ENCODE measurements around the gene MED22.

MED22 gene

GRCh38 chr9:133342570-133342969 lies 5.4 kb downstream of the MED22 start:
- TF ChIP-seq, protein P1, sequence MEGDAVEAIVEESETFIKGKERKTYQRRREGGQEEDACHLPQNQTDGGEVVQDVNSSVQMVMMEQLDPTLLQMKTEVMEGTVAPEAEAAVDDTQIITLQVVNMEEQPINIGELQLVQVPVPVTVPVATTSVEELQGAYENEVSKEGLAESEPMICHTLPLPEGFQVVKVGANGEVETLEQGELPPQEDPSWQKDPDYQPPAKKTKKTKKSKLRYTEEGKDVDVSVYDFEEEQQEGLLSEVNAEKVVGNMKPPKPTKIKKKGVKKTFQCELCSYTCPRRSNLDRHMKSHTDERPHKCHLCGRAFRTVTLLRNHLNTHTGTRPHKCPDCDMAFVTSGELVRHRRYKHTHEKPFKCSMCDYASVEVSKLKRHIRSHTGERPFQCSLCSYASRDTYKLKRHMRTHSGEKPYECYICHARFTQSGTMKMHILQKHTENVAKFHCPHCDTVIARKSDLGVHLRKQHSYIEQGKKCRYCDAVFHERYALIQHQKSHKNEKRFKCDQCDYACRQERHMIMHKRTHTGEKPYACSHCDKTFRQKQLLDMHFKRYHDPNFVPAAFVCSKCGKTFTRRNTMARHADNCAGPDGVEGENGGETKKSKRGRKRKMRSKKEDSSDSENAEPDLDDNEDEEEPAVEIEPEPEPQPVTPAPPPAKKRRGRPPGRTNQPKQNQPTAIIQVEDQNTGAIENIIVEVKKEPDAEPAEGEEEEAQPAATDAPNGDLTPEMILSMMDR (conservative IDR thresholded peaks at IDR 0.05; ENCODE audit: low read depth): no peak
- peak overlapping the region; percentile 21 for H3K27ac ChIP-seq
- no peak for DNase-seq (ENCODE audit: low spot score)
- ChIA-PET POLR2A (ENCODE audit: low non-redundant PET) (interaction anchor here (0.6 kb wide), 1 partner anchor 8 kb away, joined by 3 read pairs; no protein-coding TSS in a partner anchor), CTCF (interaction anchor here (0.7 to 2.0 kb wide), 6 partner anchors 13 to 157 kb away, joined by 3 to 11 read pairs (median 4); partner anchors contain the start of genes SURF1 and SURF2)

GRCh38 chr9:133342069-133342406 lies 5.9 kb downstream of the MED22 start:
- ChIA-PET POLR2A (ENCODE audit: low non-redundant PET) (no interaction called here), CTCF (interaction anchor here (0.5 to 2.0 kb wide), 7 partner anchors 8 to 144 kb away, joined by 3 to 11 read pairs (median 3); partner anchors contain the start of genes SURF1 and SURF2)
- H3K27ac ChIP-seq: peak overlapping the region; percentile 21
- TF ChIP-seq, protein P1 (conservative IDR thresholded peaks at IDR 0.05; ENCODE audit: low read depth): no peak
- DNase-seq (ENCODE audit: low spot score): no peak

GRCh38 chr9:133341369-133342068 lies 6.4 kb downstream of the MED22 start:
- POLR2A ChIA-PET (ENCODE audit: low non-redundant PET): no interaction called here
- peak overlapping the region; percentile 21 for H3K27ac ChIP-seq
- CTCF ChIA-PET: interaction anchor here (0.5 to 2.0 kb wide), 7 partner anchors 9 to 145 kb away, joined by 3 to 11 read pairs (median 3); partner anchors contain the start of genes SURF1 and SURF2
- TF ChIP-seq, protein P1 (conservative IDR thresholded peaks at IDR 0.05; ENCODE audit: low read depth): no peak
- DNase-seq (ENCODE audit: low spot score): no peak

DNA sequence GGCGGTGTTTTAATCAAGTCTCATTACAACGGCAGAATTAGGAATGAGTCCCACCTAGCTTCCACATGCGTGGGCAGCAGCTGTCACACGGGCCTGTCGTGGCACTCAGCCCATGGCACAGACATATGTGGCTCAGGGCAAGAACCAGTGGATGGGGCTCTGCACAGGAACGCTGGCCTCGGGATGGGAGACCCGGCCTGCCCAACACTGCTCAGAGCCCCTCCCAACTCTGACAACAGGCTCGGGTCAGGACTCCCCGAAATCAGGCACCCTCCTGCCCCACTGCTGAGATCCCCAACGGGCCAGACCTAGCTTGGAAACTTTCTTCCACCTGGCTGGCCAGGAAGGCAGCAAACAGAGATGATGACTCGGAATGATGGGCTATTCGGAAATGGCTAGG lies 7.0 kb downstream of the MED22 start:
- POLR2A ChIA-PET (ENCODE audit: low non-redundant PET): no interaction called here
- no peak for DNase-seq (ENCODE audit: low spot score)
- CTCF ChIA-PET: interaction anchor here (0.6 to 1.4 kb wide), 2 partner anchors 19 to 145 kb away, joined by 4 read pairs; no protein-coding TSS in a partner anchor
- TF ChIP-seq, protein P1 (conservative IDR thresholded peaks at IDR 0.05; ENCODE audit: low read depth): no peak
- H3K27ac ChIP-seq: peak overlapping the region; percentile 21

GRCh38 chr9:133340256-133340655 lies 7.7 kb downstream of the MED22 start:
- CTCF ChIA-PET: interaction anchor here (0.7 to 1.1 kb wide), 2 partner anchors 10 to 141 kb away, joined by 3 read pairs; no protein-coding TSS in a partner anchor
- TF ChIP-seq, protein P1 (conservative IDR thresholded peaks at IDR 0.05; ENCODE audit: low read depth): no peak
- H3K27ac ChIP-seq: peak overlapping the region; percentile 21; the same call in 1 of the 2 replicates
- no peak for DNase-seq (ENCODE audit: low spot score)
- POLR2A ChIA-PET (ENCODE audit: low non-redundant PET): no interaction called here

DNA sequence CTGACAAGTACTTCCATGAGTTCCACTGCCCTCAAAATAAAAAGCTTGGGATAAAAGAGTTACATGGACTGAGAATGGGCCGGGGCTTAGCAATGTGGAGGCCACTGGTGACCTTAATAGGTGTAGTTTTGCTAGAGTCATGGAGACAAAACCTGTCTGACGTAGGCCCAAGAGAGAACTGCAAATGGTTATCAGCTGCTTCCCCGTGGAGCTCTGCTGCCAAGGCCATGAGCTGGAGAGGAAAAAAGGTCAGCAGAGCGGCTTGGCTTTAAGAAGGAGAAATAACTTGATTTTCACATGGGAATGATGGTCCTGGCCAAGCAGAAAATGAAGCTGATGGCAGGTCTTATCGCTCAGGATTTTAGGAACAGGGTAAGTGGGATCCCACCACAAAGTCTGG lies 8.3 kb downstream of the MED22 start:
- H3K27ac ChIP-seq: peak overlapping the region; percentile 21; the same call in 1 of the 2 replicates
- CTCF ChIA-PET: interaction anchor here (0.6 to 1.1 kb wide), 3 partner anchors 10 to 140 kb away, joined by 3 read pairs; no protein-coding TSS in a partner anchor

More for the DNA sequence above, 8.3 kb downstream of the MED22 start:
- POLR2A ChIA-PET (ENCODE audit: low non-redundant PET): no interaction called here
- no peak for DNase-seq (ENCODE audit: low spot score)
- TF ChIP-seq, protein P1 (conservative IDR thresholded peaks at IDR 0.05; ENCODE audit: low read depth): no peak

Data from RWPE1 (cell line).